ENCODE data around the gene IFI16.

Gene IFI16

DNA sequence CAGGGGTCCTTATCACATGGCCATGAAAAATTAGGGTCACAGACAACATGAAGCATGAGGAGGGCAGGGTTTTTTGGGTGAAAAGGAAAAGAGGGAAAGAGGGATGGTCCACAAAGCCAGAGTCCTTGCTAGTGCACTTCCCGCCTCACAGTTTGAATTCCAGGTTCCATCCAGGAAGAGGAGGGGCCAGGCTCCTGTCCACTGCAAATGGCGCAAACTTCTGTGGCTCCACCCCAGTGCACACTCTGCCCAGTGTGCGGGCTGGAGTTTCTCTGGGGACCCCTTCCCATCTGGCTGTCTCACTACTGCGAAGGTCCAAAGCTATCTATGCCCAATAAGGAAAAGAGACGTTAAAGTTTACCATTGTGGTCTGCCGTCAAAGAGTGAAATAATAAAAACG is 49.0 kb downstream of the IFI16 start:
- Histone ChIP-seq H3K79me1 (ENCODE audit: low read depth, low read length) (no peaks in the 10 kb centered on the region), H3K4me3 (ENCODE audit: low read length in 2 of 2) (no peak overlapping the region), H2AFZ (ENCODE audit: low read length) (no peak overlapping the region), H2BK120ac (ENCODE audit: low read depth, low read length) (no peak overlapping the region), H2BK15ac (ENCODE audit: low read length) (no peak overlapping the region), H3K4ac (ENCODE audit: low read length) (no peak overlapping the region), H2BK12ac (ENCODE audit: low read length) (no peak overlapping the region), H3K4me1 (ENCODE audit: control insufficient read depth in 2 of 2, insufficient read depth in 1 of 2, low read depth in 1 of 2, low read length in 2 of 2) (no peaks in the 10 kb centered on the region), H2BK5ac (ENCODE audit: low read length) (no peak overlapping the region), H3K18ac (ENCODE audit: low read length) (no peak overlapping the region), H3K27me3 (ENCODE audit: control insufficient read depth in 3 of 3, insufficient read depth in 3 of 3, low read depth in 1 of 3, low read length in 3 of 3) (no peaks in the 10 kb centered on the region), H2AK5ac (ENCODE audit: low read depth, low read length) (no peak overlapping the region), H3K14ac (ENCODE audit: low read length) (no peak overlapping the region), H3K36me3 (replicated peaks in 1 of 2; ENCODE audit: control insufficient read depth in 2 of 2, insufficient read depth in 2 of 2, low read length in 2 of 2) (peaks cover 0 to 19% of the 10 kb centered on the region in 2 donors), H4K8ac (ENCODE audit: low read depth, low read length) (no peak overlapping the region), H3K4me2 (ENCODE audit: insufficient read depth, low read length, poor library complexity, severe bottlenecking) (no peak overlapping the region), H4K91ac (ENCODE audit: low read depth, low read length, poor library complexity) (no peak overlapping the region), H3K9ac (ENCODE audit: low read depth, low read length, poor library complexity) (no peak overlapping the region), H3K27ac (replicated peaks; ENCODE audit: low read length) (no peak overlapping the region), H3K23ac (ENCODE audit: low read depth, low read length, poor library complexity) (no peak overlapping the region), H3K9me3 (replicated peaks in 1 of 2; ENCODE audit: control insufficient read depth in 2 of 2, insufficient read depth in 1 of 2, low read depth in 1 of 2, low read length in 2 of 2) (peaks cover 0 to 3% of the 10 kb centered on the region in 2 donors)
- no peak for DNase-seq (ENCODE audit: low spot score)
- WGBS, 2 donors (ENCODE audit: extremely low coverage in 2 of 2, insufficient read length in 2 of 2, insufficient replicate concordance in 1 of 2), result no CpG with 5 or more reads among the region's 7 CpGs

- no peaks in the 10 kb centered on the region for H3K79me1 ChIP-seq (ENCODE audit: low read depth, low read length)
- no peak overlapping the region for H3K27ac ChIP-seq (replicated peaks; ENCODE audit: low read length)
- no peaks in the 10 kb centered on the region for H3K27me3 ChIP-seq (ENCODE audit: control insufficient read depth in 3 of 3, insufficient read depth in 3 of 3, low read depth in 1 of 3, low read length in 3 of 3)
- no peak overlapping the region for H3K23ac ChIP-seq (ENCODE audit: low read depth, low read length, poor library complexity)
- no peak overlapping the region for H4K8ac ChIP-seq (ENCODE audit: low read depth, low read length)
- no peak overlapping the region for H2AFZ ChIP-seq (ENCODE audit: low read length)
- H3K4me3 ChIP-seq (ENCODE audit: low read length in 2 of 2), result no peak overlapping the region
- no peak overlapping the region for H3K4me2 ChIP-seq (ENCODE audit: insufficient read depth, low read length, poor library complexity, severe bottlenecking)
- no peak overlapping the region for H2BK120ac ChIP-seq (ENCODE audit: low read depth, low read length)
- no peak overlapping the region for H2BK5ac ChIP-seq (ENCODE audit: low read length)
- H3K9me3 ChIP-seq (replicated peaks in 1 of 2; ENCODE audit: control insufficient read depth in 2 of 2, insufficient read depth in 1 of 2, low read depth in 1 of 2, low read length in 2 of 2), result no peaks in the 10 kb centered on the region
- H2AK5ac ChIP-seq (ENCODE audit: low read depth, low read length), result no peak overlapping the region
- H3K36me3 ChIP-seq (replicated peaks in 1 of 2; ENCODE audit: control insufficient read depth in 2 of 2, insufficient read depth in 2 of 2, low read length in 2 of 2), result no peaks in the 10 kb centered on the region
- no peak overlapping the region for H4K91ac ChIP-seq (ENCODE audit: low read depth, low read length, poor library complexity)
- H3K9ac ChIP-seq (ENCODE audit: low read depth, low read length, poor library complexity), result no peak overlapping the region
- peaks cover 1 to 2% of the 10 kb centered on the region in 2 donors for H3K4me1 ChIP-seq (ENCODE audit: control insufficient read depth in 2 of 2, insufficient read depth in 1 of 2, low read depth in 1 of 2, low read length in 2 of 2)
- WGBS, 2 donors (ENCODE audit: extremely low coverage in 2 of 2, insufficient read length in 2 of 2, insufficient replicate concordance in 1 of 2), result no CpG with 5 or more reads among the region's 8 CpGs
- no peak overlapping the region for H2BK15ac ChIP-seq (ENCODE audit: low read length)
- no peak for DNase-seq (ENCODE audit: low spot score)
- H3K14ac ChIP-seq (ENCODE audit: low read length), result no peak overlapping the region
- H2BK12ac ChIP-seq (ENCODE audit: low read length), result no peak overlapping the region
- H3K4ac ChIP-seq (ENCODE audit: low read length), result no peak overlapping the region
- H3K18ac ChIP-seq (ENCODE audit: low read length), result no peak overlapping the region
Measured at GRCh38 chr1:159065106-159065505, 55.4 kb downstream of the IFI16 start.

- H3K36me3 ChIP-seq (replicated peaks in 1 of 2; ENCODE audit: control insufficient read depth in 2 of 2, insufficient read depth in 2 of 2, low read length in 2 of 2), result no peaks in the 10 kb centered on the region
- H3K14ac ChIP-seq (ENCODE audit: low read length), result no peak overlapping the region
- no peak for DNase-seq (ENCODE audit: low spot score)
- H3K4ac ChIP-seq (ENCODE audit: low read length), result no peak overlapping the region
- H3K4me3 ChIP-seq (ENCODE audit: low read length in 2 of 2), result no peak overlapping the region
- H2BK12ac ChIP-seq (ENCODE audit: low read length), result no peak overlapping the region
- H3K4me2 ChIP-seq (ENCODE audit: insufficient read depth, low read length, poor library complexity, severe bottlenecking), result no peak overlapping the region
- peaks cover 1 to 2% of the 10 kb centered on the region in 2 donors for H3K4me1 ChIP-seq (ENCODE audit: control insufficient read depth in 2 of 2, insufficient read depth in 1 of 2, low read depth in 1 of 2, low read length in 2 of 2)
- H3K9me3 ChIP-seq (replicated peaks in 1 of 2; ENCODE audit: control insufficient read depth in 2 of 2, insufficient read depth in 1 of 2, low read depth in 1 of 2, low read length in 2 of 2), result no peaks in the 10 kb centered on the region
- no peaks in the 10 kb centered on the region for H3K27me3 ChIP-seq (ENCODE audit: control insufficient read depth in 3 of 3, insufficient read depth in 3 of 3, low read depth in 1 of 3, low read length in 3 of 3)
- H3K18ac ChIP-seq (ENCODE audit: low read length), result no peak overlapping the region
- no peak overlapping the region for H2AFZ ChIP-seq (ENCODE audit: low read length)
- no peaks in the 10 kb centered on the region for H3K79me1 ChIP-seq (ENCODE audit: low read depth, low read length)
- no peak overlapping the region for H2BK120ac ChIP-seq (ENCODE audit: low read depth, low read length)
- no peak overlapping the region for H3K9ac ChIP-seq (ENCODE audit: low read depth, low read length, poor library complexity)
- H3K23ac ChIP-seq (ENCODE audit: low read depth, low read length, poor library complexity), result no peak overlapping the region
- H3K27ac ChIP-seq (replicated peaks; ENCODE audit: low read length), result no peak overlapping the region
- no peak overlapping the region for H4K91ac ChIP-seq (ENCODE audit: low read depth, low read length, poor library complexity)
- no peak overlapping the region for H2BK15ac ChIP-seq (ENCODE audit: low read length)
- no peak overlapping the region for H2AK5ac ChIP-seq (ENCODE audit: low read depth, low read length)
- no CpG with 5 or more reads among the region's 4 CpGs for WGBS, 2 donors (ENCODE audit: extremely low coverage in 2 of 2, insufficient read length in 2 of 2, insufficient replicate concordance in 1 of 2)
- H2BK5ac ChIP-seq (ENCODE audit: low read length), result no peak overlapping the region
- H4K8ac ChIP-seq (ENCODE audit: low read depth, low read length), result no peak overlapping the region
Measured at GRCh38 chr1:159066108-159066507, 56.4 kb downstream of the IFI16 start.

- no peak overlapping the region for H3K4ac ChIP-seq (ENCODE audit: low read length)
- no peak overlapping the region for H3K4me2 ChIP-seq (ENCODE audit: insufficient read depth, low read length, poor library complexity, severe bottlenecking)
- H2BK120ac ChIP-seq (ENCODE audit: low read depth, low read length), result no peak overlapping the region
- H2AFZ ChIP-seq (ENCODE audit: low read length), result no peak overlapping the region
- H3K36me3 ChIP-seq (replicated peaks in 1 of 2; ENCODE audit: control insufficient read depth in 2 of 2, insufficient read depth in 2 of 2, low read length in 2 of 2), result no peaks in the 10 kb centered on the region
- H3K27me3 ChIP-seq (ENCODE audit: control insufficient read depth in 3 of 3, insufficient read depth in 3 of 3, low read depth in 1 of 3, low read length in 3 of 3), result no peaks in the 10 kb centered on the region
- H3K4me3 ChIP-seq (ENCODE audit: low read length in 2 of 2), result no peak overlapping the region
- H2BK12ac ChIP-seq (ENCODE audit: low read length), result no peak overlapping the region
- no peak overlapping the region for H3K27ac ChIP-seq (replicated peaks; ENCODE audit: low read length)
- H2BK5ac ChIP-seq (ENCODE audit: low read length), result no peak overlapping the region
- no peak overlapping the region for H2BK15ac ChIP-seq (ENCODE audit: low read length)
- peaks cover 1 to 2% of the 10 kb centered on the region in 2 donors for H3K4me1 ChIP-seq (ENCODE audit: control insufficient read depth in 2 of 2, insufficient read depth in 1 of 2, low read depth in 1 of 2, low read length in 2 of 2)
- no peak for DNase-seq (ENCODE audit: low spot score)
- H3K9ac ChIP-seq (ENCODE audit: low read depth, low read length, poor library complexity), result no peak overlapping the region
- H3K9me3 ChIP-seq (replicated peaks in 1 of 2; ENCODE audit: control insufficient read depth in 2 of 2, insufficient read depth in 1 of 2, low read depth in 1 of 2, low read length in 2 of 2), result no peaks in the 10 kb centered on the region
- no peak overlapping the region for H2AK5ac ChIP-seq (ENCODE audit: low read depth, low read length)
- no CpG with 5 or more reads among the region's 6 CpGs for WGBS, 2 donors (ENCODE audit: extremely low coverage in 2 of 2, insufficient read length in 2 of 2, insufficient replicate concordance in 1 of 2)
- H4K91ac ChIP-seq (ENCODE audit: low read depth, low read length, poor library complexity), result no peak overlapping the region
- H3K23ac ChIP-seq (ENCODE audit: low read depth, low read length, poor library complexity), result no peak overlapping the region
- H3K79me1 ChIP-seq (ENCODE audit: low read depth, low read length), result no peaks in the 10 kb centered on the region
- no peak overlapping the region for H4K8ac ChIP-seq (ENCODE audit: low read depth, low read length)
- H3K14ac ChIP-seq (ENCODE audit: low read length), result no peak overlapping the region
- H3K18ac ChIP-seq (ENCODE audit: low read length), result no peak overlapping the region
Measured at GRCh38 chr1:159067699-159068621, 58.3 kb downstream of the IFI16 start.
